PC-3 (cell line): ENCODE measurements around the gene CACNG8. TPM values are rescaled to one million over a fixed set of nuclear protein-coding genes. Genes with fewer than 3 reads are reported as not detected.

Experiments used
- ATAC-seq: fragments of 200-7000 bp; cut with Tn5 transposase; 2 replicates; pipeline ENCODE4 v1.9.1; 2020; ENCODE audit warnings: mild to moderate bottlenecking, moderate library complexity
- BruUV-seq: library from RNA; stranded (reverse); fragments of 400-500 nt; replicated peaks from 2 replicates; lab custom pipeline; 2021; lab: Mats Ljungman, UMichigan
- CTCF ChIA-PET: fragments of 300-600 bp; sonication (Branson Sonifier 250); formaldehyde crosslinking; loops from one replicate; lab custom pipeline; 2022; ENCODE audit warnings: antibody characterized with exemption; lab: Charles Lee
- POLR2A ChIA-PET: fragments of 300-600 bp; sonication (Branson Sonifier 250); formaldehyde crosslinking; loops from one replicate; lab custom pipeline; 2022; ENCODE audit warnings: antibody characterized with exemption; ENCODE audit not compliant: unreplicated experiment; lab: Charles Lee
- DNase-seq: peaks from one replicate; pipeline ENCODE4 v3.0.0-alpha.2; 2015
- H2AFZ ChIP-seq: fragments of 300-600 bp; sonication (generic); 2 replicates; pipeline ENCODE4 v1.6.0; 2016; ENCODE audit warnings: antibody characterized with exemption, low read length
- H3F3A ChIP-seq: fragments of 300-600 bp; sonication (generic); one replicate; pipeline ENCODE4 v1.6.0; 2017; ENCODE audit warnings: antibody characterized with exemption, low read length, control low read depth, mild to moderate bottlenecking; ENCODE audit not compliant: unreplicated experiment
- H3K27ac ChIP-seq: fragments of 300-600 bp; sonication (generic); 2 replicates; pipeline ENCODE4 v1.5.1; 2016; ENCODE audit warnings: mild to moderate bottlenecking, low read length
- H3K27me3 ChIP-seq: fragments of 300-600 bp; sonication (generic); 2 replicates; pipeline ENCODE4 v1.6.1; 2016; ENCODE audit warnings: low read length, mixed read lengths
- H3K36me3 ChIP-seq: fragments of 300-600 bp; sonication (generic); 2 replicates; pipeline ENCODE4 v1.6.1; 2016; ENCODE audit warnings: low read depth, mixed run types, low read length, mixed read lengths
- H3K4me1 ChIP-seq: fragments of 300-600 bp; sonication (generic); 2 replicates; pipeline ENCODE4 v1.5.1; 2016; ENCODE audit warnings: low read length; ENCODE audit not compliant: insufficient read depth
- H3K4me2 ChIP-seq: fragments of 300-600 bp; sonication (generic); 2 replicates; pipeline ENCODE4 v1.6.0; 2016; ENCODE audit warnings: low read length
- H3K4me3 ChIP-seq: fragments of 300-600 bp; sonication (generic); 2 replicates; pipeline ENCODE4 v1.5.1; 2016; ENCODE audit warnings: mild to moderate bottlenecking, low read length, mixed read lengths
- H3K79me2 ChIP-seq: fragments of 300-600 bp; sonication (generic); 2 replicates; pipeline ENCODE4 v1.6.1; 2017; ENCODE audit warnings: low read length, mixed read lengths
- H3K9ac ChIP-seq: fragments of 300-600 bp; sonication (generic); 2 replicates; pipeline ENCODE4 v1.6.0; 2016; ENCODE audit warnings: mild to moderate bottlenecking, low read length
- H3K9me2 ChIP-seq: fragments of 300-600 bp; sonication (generic); replicated peaks from 2 replicates; pipeline ENCODE4 v1.6.1; 2016; ENCODE audit warnings: mixed run types, low read length, mixed read lengths
- H3K9me3 ChIP-seq: fragments of 300-600 bp; sonication (generic); 2 replicates; pipeline ENCODE4 v1.6.1; 2016; ENCODE audit warnings: low read length, mixed read lengths
- H4K20me1 ChIP-seq: fragments of 300-600 bp; sonication (generic); 2 replicates; pipeline ENCODE4 v1.6.1; 2016; ENCODE audit warnings: low read length, mixed read lengths
- EZH2 ChIP-seq: fragments of 300-600 bp; sonication (generic); IDR thresholded peaks from one replicate; pipeline ENCODE4 v1.6.1; 2017; ENCODE audit warnings: antibody characterized with exemption, mild to moderate bottlenecking, low read length; ENCODE audit not compliant: unreplicated experiment
- EZH2phosphoT487 ChIP-seq: fragments of 300-600 bp; sonication (generic); IDR thresholded peaks from 2 replicates; pipeline ENCODE4 v1.6.1; 2018; ENCODE audit warnings: mild to moderate bottlenecking, antibody characterized with exemption, low read length, borderline replicate concordance
- intact Hi-C: fragments of 100-400 bp; cut with micrococcal nuclease; formaldehyde crosslinking; loops from 2 replicates; pipeline ENCODE4 v1.9.0; 2023
- total RNA-seq: library from RNA; depleted of rRNA; stranded (reverse); fragments of >200 nt; gene quantifications from 2 replicates; pipeline ENCODE4 v1.2.3, GENCODE V29; 2014
- TF ChIP-seq, protein P1 (sequence below): fragments of 300-600 bp; sonication (generic); conservative IDR thresholded peaks from 2 replicates; pipeline ENCODE4 v1.5.1; 2017; ENCODE audit warnings: antibody characterized with exemption, low read depth, mild to moderate bottlenecking, low read length

Gene CACNG8
- total RNA-seq, 1 experiment from 2014 or later, result 0.15 TPM

DNA sequence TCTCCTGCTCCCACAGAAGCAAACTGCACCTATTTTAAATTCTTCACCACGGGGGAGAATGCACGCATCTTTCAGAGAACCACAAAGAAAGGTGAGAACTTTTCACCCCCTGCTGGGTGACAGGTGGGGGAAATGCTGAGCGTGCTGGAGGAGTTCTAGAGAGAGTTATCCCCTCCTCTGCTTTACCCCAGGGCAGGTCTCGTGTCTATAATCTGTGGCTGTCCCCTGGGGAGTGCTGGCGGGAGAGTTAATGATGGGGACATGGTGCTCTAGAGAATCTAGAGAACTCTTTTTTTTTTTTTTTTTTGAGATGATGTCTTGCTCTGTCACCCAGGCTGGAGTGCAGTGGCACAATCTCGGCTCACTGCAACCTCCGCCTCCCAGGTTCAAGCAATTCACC, 35.5 kb downstream of the CACNG8 start:
- CTCF ChIA-PET, result no interaction called here
- POLR2A ChIA-PET, result no interaction called here
- no TSS peak for BruUV-seq
- Histone ChIP-seq H3K79me2 (no peaks in the 10 kb centered on the region), H3K27ac (no peak overlapping the region), H3K9ac (no peak overlapping the region), H3K4me1 (peaks cover 17% of the 10 kb centered on the region), H3K4me2 (no peak overlapping the region), H2AFZ (no peak overlapping the region), H3K36me3 (no peaks in the 10 kb centered on the region), H3K27me3 (no peaks in the 10 kb centered on the region; the same call in 1 of the 2 replicates), H4K20me1 (no peaks in the 10 kb centered on the region), H3F3A (no peaks in the 10 kb centered on the region), H3K9me3 (no peaks in the 10 kb centered on the region), H3K4me3 (no peak overlapping the region), H3K9me2 (no peaks in the 10 kb centered on the region)
- DNase-seq (no peak), ATAC-seq (no peak)
- no peak for TF ChIP-seq EZH2phosphoT487
- TF ChIP-seq, protein P1, sequence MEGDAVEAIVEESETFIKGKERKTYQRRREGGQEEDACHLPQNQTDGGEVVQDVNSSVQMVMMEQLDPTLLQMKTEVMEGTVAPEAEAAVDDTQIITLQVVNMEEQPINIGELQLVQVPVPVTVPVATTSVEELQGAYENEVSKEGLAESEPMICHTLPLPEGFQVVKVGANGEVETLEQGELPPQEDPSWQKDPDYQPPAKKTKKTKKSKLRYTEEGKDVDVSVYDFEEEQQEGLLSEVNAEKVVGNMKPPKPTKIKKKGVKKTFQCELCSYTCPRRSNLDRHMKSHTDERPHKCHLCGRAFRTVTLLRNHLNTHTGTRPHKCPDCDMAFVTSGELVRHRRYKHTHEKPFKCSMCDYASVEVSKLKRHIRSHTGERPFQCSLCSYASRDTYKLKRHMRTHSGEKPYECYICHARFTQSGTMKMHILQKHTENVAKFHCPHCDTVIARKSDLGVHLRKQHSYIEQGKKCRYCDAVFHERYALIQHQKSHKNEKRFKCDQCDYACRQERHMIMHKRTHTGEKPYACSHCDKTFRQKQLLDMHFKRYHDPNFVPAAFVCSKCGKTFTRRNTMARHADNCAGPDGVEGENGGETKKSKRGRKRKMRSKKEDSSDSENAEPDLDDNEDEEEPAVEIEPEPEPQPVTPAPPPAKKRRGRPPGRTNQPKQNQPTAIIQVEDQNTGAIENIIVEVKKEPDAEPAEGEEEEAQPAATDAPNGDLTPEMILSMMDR, result no peak
- no peak for TF ChIP-seq EZH2
- intact Hi-C loops, result no loop called here

DNA sequence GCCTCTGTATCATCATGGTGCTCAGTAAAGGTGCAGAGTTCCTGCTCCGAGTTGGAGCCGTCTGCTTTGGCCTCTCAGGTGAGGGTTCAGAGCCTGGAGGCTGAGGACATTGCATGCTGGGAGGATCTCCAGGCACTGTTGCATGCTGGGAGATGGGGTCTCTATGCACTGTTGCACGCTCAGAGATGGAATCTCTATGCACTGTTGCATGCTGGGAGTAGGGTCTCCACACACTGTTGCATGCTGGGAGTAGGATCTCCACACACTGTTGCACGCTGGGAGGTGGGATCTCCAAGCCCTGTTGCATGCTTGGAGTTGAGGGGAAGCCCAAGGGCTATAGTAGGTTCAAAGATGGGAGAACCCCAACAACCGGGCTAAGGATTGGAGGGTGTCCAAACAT, 37.0 kb downstream of the CACNG8 start:
- ChIA-PET CTCF (no interaction called here), POLR2A (no interaction called here)
- Histone ChIP-seq H3K9me3 (no peaks in the 10 kb centered on the region), H3K4me2 (no peak overlapping the region), H3K27ac (no peak overlapping the region), H3K4me1 (peaks cover 21% of the 10 kb centered on the region), H3K9me2 (no peaks in the 10 kb centered on the region), H3K4me3 (no peak overlapping the region), H3K27me3 (no peaks in the 10 kb centered on the region; the same call in 1 of the 2 replicates), H3K36me3 (no peaks in the 10 kb centered on the region), H3K79me2 (no peaks in the 10 kb centered on the region), H4K20me1 (no peaks in the 10 kb centered on the region), H3F3A (no peaks in the 10 kb centered on the region), H2AFZ (no peak overlapping the region), H3K9ac (no peak overlapping the region)
- BruUV-seq, result no TSS peak
- DNase-seq (no peak), ATAC-seq (no peak)
- TF ChIP-seq EZH2phosphoT487 (no peak), EZH2 (no peak)
- TF ChIP-seq, protein P1, result no peak
- intact Hi-C loops, result no loop called here

DNA sequence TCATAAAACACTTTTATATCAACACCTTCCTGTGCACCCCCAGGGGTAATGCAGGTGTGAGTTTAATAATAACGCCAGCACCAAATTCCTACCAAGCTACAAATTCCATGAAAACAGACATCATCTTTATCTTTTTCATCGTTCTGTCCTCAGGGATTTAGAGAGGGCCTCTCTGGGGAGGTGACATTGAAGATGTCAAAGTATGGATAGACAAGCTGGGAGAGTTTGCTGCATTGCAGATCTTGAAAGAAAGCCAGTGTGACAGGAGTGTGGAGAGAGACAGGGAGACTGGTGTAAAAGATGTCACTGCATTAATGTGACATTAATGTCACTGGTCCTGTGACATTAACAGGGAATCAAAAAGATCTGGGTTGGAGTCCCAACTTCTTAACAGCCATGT, 38.8 kb downstream of the CACNG8 start:
- Histone ChIP-seq H3F3A (no peaks in the 10 kb centered on the region), H3K4me1 (peaks cover 21% of the 10 kb centered on the region), H3K9me3 (no peaks in the 10 kb centered on the region), H3K36me3 (no peaks in the 10 kb centered on the region), H3K4me3 (no peak overlapping the region), H2AFZ (no peak overlapping the region), H3K9ac (no peak overlapping the region; the same call in 1 of the 2 replicates), H3K79me2 (no peaks in the 10 kb centered on the region), H4K20me1 (no peaks in the 10 kb centered on the region), H3K4me2 (peak overlapping the region; percentile 64; the same call in 1 of the 2 replicates), H3K27me3 (no peaks in the 10 kb centered on the region; the same call in 1 of the 2 replicates), H3K27ac (peak overlapping the region; percentile 75), H3K9me2 (no peaks in the 10 kb centered on the region)
- BruUV-seq, result no TSS peak
- TF ChIP-seq, protein P1, result no peak
- TF ChIP-seq EZH2, result no peak
- no peak for TF ChIP-seq EZH2phosphoT487
- no peak for DNase-seq
- intact Hi-C loops, result no loop called here
- ATAC-seq, result no peak
- ChIA-PET POLR2A (no interaction called here), CTCF (interaction anchor here (0.7 kb wide), 1 partner anchor 64 kb away, joined by 5 read pairs; no protein-coding TSS in a partner anchor)
